Measurements from ENCODE around the gene BTF3.
A peak's percentile ranks its signal among the peaks of the same experiment; 100 is the strongest.
"Not testable (repeated sequence)": the region's sequence is repeated elsewhere in the genome, so short reads cannot be mapped to it uniquely, and the experiment has no call there.

The BTF3 gene

DNA sequence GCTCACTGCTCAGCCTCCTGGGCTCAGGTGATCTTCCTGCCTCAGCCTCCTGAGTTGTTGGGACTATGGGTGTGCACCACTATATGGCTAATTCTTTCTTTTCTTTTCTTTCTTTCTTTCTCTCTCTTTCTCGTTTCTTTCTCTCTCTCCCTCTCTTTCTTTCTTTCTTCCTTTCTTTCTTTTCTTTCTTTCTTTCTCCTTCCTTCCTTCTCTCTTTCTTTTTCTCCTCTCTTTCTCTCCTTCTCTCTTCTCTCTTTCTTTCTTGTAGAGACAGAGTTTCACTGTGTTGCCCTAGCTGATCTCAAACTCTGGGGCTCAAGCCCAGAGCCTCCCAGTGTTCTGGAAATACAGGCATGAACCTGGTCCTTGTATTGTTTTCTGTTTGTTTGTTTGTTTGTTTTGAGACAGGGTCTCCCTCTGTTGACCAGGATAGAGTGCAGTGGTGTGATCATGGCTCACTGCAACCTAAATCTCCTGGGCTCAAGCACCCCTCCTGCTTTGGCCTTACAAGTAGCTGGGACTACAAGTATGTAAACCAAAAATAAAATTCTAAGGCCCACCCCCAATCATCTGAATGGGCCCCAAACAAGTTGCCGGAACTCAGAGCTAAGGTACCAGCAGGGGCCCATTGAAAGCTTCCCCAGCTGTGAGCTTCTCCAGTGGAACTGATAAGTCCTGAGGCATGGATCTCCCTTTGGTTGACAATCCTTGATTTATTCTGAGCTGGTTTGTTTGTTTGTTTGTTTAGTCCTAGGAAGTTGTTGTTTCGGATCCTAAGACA, 11.9 kb upstream of the BTF3 start:
- DNase-seq (ENCODE audit: low read depth): no peak

DNA sequence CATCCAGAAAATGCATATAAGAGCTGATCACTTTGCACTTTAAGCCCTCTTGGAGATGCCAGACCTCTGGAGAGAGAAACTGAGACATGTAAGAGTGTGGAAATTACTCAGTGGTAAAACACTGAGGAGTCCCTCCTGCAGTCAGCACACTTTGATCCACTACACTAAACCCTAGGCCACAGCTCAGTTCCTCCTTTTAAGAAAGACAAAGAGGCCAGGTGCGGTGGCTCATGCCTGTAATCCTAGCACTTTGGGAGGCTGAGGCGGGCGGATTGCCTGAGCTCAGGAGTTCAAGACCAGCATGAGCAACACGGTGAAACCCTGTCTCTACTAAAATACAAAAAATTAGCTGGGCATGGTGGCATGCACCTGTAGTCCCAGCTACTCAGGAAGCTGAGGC, 11.0 kb upstream of the BTF3 start:
- not testable (repeated sequence) for DNase-seq (ENCODE audit: low read depth)

DNA sequence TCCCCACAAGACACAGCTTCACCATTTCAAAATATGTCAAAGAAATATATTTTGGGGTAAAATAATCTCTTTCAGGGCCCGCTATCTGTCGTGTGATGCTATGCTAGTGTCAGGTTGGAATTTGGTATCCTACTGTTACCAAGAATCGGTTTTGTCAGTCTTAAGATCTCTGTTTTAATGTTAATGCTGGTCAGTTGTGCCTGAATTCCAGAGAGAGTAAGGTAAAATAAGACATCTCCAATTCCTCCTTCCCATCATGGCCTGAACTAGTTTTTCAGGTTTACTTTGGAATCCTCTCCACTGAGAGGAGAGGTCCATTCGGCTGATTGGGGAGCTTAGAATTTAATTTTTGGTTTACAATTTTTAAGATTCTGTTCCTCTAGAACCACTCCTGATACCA, 10.4 kb upstream of the BTF3 start:
- DNase-seq (ENCODE audit: low read depth): no peak

DNA sequence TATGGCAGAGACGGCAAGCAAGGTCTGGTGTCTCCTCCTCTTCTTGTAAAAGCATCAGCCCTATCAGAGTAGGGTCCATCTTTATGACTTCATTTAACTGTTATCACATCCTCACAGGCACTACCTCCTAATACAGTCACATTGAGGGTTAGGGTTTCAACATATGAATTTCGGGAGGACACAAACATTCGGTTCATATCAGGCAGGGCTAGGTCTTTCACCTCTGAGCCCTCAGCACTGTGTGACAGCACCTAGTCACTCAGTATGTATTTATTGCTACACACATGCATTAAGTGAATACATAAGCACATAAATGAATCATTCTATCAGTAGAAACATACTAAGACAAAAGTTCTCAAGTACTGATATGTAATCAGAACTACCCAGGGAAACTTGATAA, 9.4 kb upstream of the BTF3 start:
- DNase-seq (ENCODE audit: low read depth): no peak

DNA sequence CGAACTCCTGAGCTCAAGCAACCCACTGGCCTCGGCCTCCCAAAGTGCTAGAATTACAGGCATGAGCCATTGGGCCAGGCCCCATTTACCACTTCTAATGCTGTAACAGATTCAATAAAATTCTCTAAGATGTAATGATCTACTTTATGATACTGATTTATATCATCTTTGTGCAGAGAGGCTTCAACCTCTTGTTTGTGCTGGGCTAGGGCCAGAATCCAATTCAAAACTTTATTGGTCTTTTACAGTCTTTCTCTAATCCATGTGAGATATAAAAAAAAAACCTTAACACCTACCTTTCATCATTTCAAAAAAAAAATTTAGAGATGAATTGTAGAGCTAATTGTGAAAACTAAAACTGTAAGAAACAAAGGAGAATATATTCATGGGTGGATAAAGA, 8.2 kb upstream of the BTF3 start:
- no peak for DNase-seq (ENCODE audit: low read depth)

DNA sequence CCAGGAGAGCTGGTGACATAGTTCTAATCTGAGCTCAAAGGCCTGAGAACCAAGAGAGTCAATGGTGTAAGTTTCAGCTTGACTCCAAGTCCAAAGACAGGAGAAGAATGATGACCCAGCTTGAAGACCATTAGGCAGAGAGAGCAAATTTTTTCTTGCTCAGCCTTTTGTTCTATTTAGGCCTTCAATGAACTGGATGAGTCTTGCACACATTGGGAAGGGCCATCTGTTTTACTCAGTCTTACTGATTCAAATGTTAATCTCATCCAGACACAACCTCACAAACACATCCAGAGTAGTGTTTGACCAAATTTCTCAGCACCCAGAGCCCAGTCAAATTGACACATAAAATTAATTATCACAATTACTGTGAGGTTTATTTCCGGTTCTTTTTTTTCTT, 7.1 kb upstream of the BTF3 start:
- DNase-seq (ENCODE audit: low read depth): no peak

DNA sequence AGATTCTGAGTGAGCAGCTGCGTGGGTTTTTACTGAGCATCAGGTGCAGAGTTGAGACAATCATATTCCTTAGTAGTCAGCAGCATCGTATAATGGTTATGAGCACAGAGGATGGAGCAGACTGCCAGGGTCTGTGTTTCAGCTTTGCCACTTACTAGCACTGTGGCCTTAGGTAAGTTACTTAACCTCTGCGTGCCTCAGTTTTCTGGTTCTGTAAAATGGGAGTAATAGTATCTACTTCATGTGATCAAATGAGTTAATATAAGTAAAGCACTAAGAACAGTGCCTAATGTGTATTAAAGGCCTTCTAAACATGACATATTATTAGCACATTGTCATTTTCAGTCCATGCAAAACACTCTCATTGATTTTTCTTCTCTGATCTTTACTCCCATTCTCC, 4.8 kb upstream of the BTF3 start:
- no peak for DNase-seq (ENCODE audit: low read depth)

DNA sequence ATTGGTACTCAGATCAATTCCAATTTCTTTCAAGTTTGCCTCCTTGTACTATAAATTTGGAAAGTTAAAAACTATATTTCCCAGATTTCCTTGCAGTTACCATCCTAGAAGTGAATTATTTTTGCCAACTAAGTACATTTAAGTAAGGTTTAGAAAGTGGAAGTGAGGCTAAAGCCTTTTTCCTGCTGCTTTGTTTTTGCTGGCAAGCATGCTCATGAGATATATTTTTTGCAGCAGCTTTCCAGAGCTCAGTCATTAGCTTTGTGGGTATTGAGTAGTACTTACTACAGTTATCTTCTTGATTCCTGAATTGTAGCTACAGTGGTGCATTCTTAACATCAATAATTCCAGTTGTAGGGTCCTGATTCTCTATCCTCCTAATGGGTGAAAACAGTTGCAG, 3.5 kb upstream of the BTF3 start:
- no peak for DNase-seq (ENCODE audit: low read depth)

DNA sequence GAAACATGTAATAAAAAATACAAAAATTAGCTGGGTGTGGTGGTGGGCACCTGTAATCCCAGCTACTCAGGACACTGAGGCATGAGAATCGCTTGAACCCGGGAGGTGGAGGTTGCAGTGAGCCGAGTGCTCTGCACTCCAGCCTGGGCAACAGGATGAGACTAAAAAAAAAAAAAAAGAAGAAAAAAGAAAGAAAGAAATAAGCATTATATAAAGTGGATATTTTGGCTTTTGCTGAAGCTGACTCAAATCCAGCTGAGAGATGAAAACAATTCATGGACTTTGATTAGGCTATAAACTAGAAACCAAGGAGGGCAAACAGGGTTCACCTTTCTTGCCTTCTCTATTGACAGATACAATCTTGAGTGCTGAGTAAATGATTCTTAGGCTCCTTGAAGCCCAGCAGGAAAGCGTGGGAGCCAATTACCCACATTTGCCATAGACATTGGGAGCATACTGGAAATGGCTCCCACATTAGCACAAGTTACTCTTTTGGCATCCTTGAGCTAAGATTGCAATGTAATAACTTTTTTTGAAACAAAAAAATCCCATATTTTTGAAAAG, 2.4 kb upstream of the BTF3 start:
- DNase-seq (ENCODE audit: low read depth): no peak

DNA sequence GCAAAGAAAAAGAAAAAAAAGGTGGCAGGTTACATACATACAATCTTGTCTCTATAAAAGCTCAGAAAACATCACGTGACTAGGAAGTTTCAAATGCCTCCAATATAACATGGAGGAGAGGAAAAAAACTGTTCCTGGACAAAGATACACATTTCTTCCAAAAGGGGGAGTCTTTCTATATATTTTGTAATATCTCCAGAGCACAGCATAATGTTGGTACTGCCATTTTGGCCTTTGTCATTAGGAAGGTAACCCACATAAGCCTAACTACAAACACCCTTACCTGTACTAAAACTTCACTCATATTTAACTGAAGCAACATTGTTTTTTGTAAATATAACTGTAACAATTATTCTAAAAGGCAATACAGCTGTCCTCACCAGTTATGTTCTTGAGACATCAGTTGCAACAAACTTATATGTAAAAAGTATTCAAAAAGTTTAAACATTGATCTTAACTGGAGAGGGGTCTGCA, 1.2 kb upstream of the BTF3 start:
- DNase-seq (ENCODE audit: low read depth): no peak

DNA sequence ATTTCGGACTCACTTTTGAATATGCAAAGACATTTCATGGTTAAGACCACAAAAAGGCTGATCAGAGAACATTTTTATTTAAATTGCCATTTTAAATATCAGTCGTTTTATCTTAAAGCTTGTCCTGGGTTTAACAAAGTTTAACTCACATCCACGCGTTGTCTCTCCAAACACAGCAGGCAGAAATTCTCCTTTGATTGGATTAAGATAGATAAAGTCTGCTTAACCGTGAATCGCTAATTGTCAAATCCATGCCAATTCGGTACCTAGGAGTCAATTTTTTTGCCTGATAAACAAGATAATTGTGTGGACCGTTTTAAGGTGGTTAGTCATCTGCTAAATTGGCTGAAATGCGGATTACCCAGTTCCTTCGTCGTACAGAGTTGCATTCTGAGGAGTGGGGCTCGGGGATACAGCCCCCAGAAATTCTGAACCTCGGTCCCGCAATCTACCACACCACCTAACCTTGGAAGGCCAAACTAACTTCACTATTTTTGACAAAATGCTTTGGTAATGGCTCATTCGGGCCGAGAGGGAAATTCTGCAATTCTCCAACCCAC, 665 bp upstream of the BTF3 start:
- DNase-seq (ENCODE audit: low read depth): no peak

DNA sequence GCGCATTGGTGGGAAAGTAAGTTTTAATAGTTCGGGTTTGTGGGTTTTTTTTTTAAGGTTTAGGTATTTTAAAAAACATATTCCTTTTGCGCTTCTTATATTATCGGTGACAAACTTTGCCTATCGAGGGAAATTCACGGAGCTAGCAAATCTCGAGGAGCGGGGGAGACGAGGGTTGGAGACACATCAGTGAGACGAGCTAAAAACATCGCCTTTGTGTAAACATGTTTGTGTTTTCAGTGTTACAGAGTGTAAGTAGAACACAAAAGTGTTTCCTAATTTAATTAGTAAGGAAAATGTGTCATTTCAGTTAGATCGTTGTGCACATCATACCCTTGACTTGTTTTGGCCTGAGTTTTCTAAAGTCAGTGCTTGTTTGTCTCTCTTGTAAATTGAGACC, 945 bp downstream of the BTF3 start:
- DNase-seq (ENCODE audit: low read depth): no peak

DNA sequence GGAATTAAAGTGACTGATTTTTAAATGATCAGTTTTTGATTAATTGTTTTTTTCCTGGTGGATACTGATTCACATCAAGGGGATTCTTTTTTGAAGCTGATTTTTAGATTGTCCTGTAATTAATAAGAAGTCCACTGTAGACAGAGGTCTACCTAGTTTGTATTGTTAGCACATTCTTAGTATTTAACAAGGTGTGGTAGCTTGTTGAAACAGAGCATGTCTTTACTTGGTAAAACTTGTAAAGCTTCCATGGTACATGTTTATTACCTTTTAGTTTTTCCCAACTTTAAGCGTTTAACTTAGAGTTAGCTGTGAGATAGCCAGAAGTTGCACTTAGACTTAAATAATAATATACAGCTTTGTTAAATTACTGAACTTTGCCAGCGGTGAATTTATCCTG, 1.5 kb downstream of the BTF3 start:
- DNase-seq (ENCODE audit: low read depth): no peak

DNA sequence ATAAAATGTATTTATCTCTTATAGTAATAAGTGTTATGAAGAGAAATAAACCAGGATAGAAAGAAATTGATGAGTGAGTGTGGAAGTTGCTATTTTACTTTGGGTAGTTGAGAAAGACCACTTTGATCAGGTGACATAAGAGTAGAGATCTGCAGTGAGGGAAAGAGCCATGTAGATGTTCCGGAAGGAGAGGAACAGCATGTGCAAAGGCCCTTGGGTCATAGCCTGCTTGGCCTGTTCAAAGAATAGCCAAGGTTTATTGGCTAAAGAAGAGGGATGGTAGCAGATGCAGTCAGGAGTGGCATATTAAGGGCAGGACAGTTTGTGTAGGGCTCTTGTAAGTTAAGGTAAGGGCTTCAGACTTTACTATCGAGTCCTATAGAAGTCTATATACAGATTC, 3.2 kb downstream of the BTF3 start:
- DNase-seq (ENCODE audit: low read depth): no peak

DNA sequence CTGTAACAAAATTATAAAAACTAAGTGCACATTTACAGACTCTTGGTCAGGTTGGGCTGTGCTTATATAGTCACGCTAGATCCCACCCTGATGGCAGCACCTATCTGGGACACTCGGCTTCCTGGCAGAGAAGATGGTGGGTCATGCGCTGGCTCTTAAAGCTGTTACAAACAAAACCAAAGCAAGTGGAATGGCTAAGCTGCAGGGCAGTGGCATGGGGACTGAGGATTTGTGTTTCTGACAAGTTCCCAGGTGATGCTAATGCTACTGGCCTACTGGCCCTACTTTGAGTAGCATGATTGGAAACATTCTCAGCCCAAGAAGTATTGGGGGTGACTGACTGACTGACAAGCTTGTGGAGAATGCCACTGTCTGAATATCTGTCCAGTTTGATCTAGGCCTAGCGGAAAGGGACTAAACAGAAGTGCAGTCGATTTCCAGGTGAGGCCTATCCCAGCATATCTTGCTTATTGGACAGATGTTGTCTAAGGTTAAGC, 8.3 kb downstream of the BTF3 start:
- DNase-seq (ENCODE audit: low read depth): no peak

DNA sequence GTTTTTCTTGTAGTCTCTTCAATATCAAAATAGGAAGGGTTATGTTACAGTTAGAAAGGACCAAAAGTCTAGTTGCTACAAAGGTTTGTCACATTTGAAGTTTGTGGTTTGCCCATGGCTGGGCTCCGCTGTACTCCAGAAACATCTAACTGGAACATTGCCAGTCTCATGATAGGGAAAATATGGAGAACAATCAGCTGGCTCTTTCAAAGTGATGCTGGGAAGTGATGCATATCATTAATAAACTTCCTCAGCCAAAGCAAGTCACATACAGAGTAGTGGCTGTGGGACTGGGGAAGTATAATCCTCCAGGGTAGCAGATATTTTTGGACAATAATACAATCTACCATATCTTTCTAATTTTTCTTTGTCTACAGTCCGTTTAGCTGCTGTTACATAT, 8.8 kb downstream of the BTF3 start:
- no peak for DNase-seq (ENCODE audit: low read depth)

DNA sequence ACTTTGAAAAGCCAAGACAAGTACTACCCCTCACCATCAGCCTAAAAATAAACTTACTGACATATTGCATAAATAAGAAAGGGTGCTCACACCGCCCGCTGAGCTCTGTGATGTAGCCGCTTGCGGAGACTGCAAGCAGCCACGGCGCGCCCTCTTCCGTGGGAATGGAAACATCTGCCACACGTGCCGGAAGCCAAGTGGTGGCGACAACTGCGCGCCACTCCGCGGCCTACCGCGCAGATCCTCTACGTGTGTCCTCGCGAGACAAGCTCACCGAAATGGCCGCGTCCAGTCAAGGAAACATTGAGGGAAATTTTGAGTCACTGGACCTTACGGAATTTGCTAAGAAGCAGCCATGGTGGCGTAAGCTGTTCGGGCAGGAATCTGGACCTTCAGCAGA, 10.3 kb downstream of the BTF3 start:
- DNase-seq (ENCODE audit: low read depth): not testable (repeated sequence)

DNA sequence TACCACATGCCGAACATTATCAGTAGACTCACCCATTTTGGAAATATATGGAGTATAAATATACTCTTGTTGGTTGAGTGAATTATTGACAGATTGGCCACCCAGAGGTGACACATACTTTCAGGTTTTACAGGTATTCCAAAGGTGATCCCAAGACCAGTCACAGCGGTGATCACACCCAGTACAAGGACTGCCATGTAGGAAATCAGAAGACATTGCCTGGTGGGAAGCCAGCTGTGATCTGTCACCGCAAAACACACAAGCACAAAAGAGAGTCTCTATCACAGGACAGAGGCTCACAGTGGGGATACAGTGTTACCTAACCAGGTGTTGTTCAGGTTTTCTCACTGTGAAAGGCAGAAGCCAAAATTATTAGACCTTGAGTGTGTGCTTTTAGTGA, 15.8 kb downstream of the BTF3 start:
- DNase-seq (ENCODE audit: low read depth): no peak

DNA sequence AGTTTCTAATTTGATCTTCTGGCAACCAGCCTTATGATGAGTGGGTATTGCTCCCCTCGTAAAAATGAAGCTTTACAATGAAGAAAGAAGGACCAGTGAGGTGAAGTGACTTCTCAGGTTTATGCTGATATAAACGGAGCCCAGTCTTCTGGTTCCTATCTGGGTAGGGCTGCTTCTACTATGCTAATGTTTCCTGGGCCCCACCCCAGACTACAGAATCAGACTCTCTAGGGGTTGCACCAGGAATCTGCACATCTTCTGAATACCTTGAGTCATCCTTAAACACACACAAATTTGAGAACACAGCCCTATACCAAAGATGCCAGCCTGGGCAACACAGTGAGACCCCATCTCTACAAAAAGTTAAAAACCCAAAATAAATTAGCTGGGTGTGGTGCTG, 16.2 kb downstream of the BTF3 start:
- no peak for DNase-seq (ENCODE audit: low read depth)

DNA sequence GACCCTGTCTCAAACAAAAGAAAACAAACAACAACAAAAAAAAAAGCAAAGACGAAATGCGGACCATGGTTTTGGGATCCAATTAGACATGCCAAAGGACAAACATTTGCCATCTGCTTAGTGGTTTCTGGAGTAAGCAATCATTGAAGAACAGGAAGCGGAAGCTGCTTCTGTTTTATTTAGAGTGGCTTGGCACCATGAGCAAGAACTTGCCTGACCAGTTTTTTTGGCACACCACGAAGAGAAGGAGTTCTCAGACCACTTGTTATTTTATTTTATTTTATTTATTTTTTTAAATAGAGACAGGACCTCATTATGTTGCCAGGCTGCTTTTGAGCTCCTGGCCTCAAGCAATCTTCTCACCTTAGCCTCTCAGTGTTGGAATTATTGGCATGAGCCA, 17.0 kb downstream of the BTF3 start:
- no peak for DNase-seq (ENCODE audit: low read depth)

DNA sequence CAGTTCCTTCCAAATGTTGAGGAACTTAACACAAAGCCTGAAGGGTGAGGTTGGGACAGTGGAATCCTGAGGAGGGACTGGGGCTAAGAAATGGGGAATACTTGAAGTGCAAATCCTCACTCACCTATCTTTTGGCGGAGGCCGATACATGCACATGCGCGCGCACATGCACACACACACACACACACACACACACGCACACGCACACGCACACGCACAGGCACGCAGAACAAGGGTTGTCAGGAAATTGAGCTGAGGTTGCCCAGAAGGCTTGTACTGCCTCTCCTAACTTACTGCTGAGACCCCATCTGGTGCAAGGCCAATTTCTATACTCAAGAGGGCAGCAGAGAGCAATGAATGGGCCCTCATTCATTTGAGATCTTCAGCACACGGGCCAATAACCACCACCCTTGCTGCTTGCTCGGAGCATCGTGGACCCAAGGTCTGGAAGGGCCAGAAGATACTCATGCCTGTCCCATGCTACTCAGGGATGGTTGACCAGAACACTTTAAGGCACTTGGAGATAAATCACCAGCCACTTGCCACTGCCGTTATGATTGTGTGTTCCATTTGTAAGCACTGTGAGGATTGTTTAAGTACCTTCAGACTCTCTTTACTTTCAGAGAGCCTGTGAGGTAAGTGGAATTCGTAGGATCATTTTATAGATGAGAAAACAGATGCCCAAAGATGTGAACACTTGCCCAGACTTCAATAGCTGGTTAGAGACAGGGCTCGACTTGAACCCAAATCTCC, 21.5 kb downstream of the BTF3 start:
- DNase-seq (ENCODE audit: low read depth): peak; percentile 31

DNA sequence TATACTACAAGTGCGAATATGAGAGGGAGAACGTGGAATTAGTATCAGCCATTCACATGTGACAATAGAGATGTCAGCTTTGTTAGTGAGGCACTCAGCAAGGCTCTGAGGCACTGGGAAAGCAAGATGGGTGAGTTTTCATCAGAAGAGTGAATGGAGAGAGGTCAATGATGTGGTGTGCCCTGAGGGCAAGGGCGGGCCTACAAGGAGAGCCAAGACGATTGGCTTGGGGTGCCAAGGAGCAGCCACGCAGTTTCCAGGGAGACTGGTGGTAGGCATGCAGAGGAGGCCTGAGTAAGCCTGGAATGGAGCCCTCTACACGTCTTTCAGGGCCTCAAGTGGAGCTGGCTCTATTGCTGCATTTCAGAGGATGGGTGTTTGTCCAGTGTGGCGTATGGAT, 24.7 kb downstream of the BTF3 start:
- DNase-seq (ENCODE audit: low read depth): no peak

DNA sequence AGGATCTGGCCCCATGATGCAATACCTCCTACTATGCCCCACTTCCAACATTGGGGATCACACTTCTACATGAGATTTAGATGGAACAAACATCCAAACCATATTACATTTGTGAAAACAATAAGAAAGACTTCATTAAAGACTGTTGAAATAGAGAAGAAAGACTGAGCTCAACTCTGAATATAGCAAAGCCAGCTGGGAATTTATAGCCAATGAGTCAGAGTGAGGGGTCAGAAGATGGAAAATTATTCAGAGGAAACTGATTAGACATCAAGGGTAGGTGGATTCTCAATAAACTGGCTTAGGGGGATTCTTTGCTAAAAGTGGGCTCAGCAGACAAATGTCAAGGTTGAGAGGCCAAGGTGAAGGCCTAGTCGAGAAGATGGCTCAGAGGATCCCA, 25.6 kb downstream of the BTF3 start:
- DNase-seq (ENCODE audit: low read depth): no peak
